SKM-1 treated with dmso at 0.1 percent for 144 hours (cell line): Measurements from ENCODE around the gene SLC9A8.

Experiments
- DNase-seq: peaks from one replicate; lab custom pipeline; 2025; ENCODE audit not compliant: unreplicated experiment; lab: John Stamatoyannopoulos, UW

SLC9A8 gene

GRCh38 chr20:49915118-49915379 lies 102.4 kb downstream of the SLC9A8 start:
- no peak for DNase-seq

- peak; percentile 87 for DNase-seq
Observed at GRCh38 chr20:49915380-49916145, 102.9 kb downstream of the SLC9A8 start, which contains the start of gene SPATA2. SPATA2 (minus strand) TSS chr20:49915529; CDS start chr20:49908490, 7,039 bp downstream.

- DNase-seq: no peak
Observed at GRCh38 chr20:49916146-49917002, 103.7 kb downstream of the SLC9A8 start.

- no peak for DNase-seq
Observed at GRCh38 chr20:49918446-49918845, 105.8 kb downstream of the SLC9A8 start.

- no peak for DNase-seq
Observed at GRCh38 chr20:49919009-49919408, 106.4 kb downstream of the SLC9A8 start.

GRCh38 chr20:49919461-49919860 lies 106.8 kb downstream of the SLC9A8 start:
- no peak for DNase-seq

GRCh38 chr20:49924247-49924646 lies 111.6 kb downstream of the SLC9A8 start:
- no peak for DNase-seq

- no peak for DNase-seq
Observed at GRCh38 chr20:49925901-49926454, 113.3 kb downstream of the SLC9A8 start.

GRCh38 chr20:49928411-49929141 lies 115.9 kb downstream of the SLC9A8 start:
- DNase-seq: peak; percentile 81

- no peak for DNase-seq
Observed at GRCh38 chr20:49929142-49929494, 116.5 kb downstream of the SLC9A8 start.

- DNase-seq: no peak
Observed at GRCh38 chr20:49935746-49936152, 123.1 kb downstream of the SLC9A8 start.

- peak; percentile 82 for DNase-seq
Observed at GRCh38 chr20:49936153-49937026, 123.8 kb downstream of the SLC9A8 start, which contains the start of gene RNF114. RNF114 (plus strand) TSS chr20:49936397; CDS start chr20:49936413, 16 bp downstream.

GRCh38 chr20:49937027-49937929 lies 124.7 kb downstream of the SLC9A8 start:
- peak; percentile 76 for DNase-seq

GRCh38 chr20:49938173-49939163 lies 125.8 kb downstream of the SLC9A8 start:
- DNase-seq: no peak

GRCh38 chr20:49941456-49941855 lies 128.8 kb downstream of the SLC9A8 start:
- no peak for DNase-seq
